Natural killer cell (primary cell): ENCODE measurements around the gene PI16. TPM values are rescaled to one million over a fixed set of nuclear protein-coding genes. Genes with fewer than 3 reads are reported as not detected.

Experiments
- ATAC-seq, 3 donors: fragments of 150-1000 bp in 2 of 3; fragments of 200-7000 bp in 1 of 3; cut with Tn5 transposase; 1 replicate in 1 of 3; 2 replicates in 2 of 3; pipeline ENCODE4 v1.10.0; 2021; ENCODE audit warnings: mild to moderate bottlenecking in 2 of 3, moderate library complexity in 2 of 3
- DNase-seq, 2 donors: peaks; one replicate each; pipeline versions ENCODE4 v3.0.0 to v3.0.0-alpha.2; 2013 to 2021; ENCODE audit warnings: mixed read lengths in 1 of 2
- H3K27ac ChIP-seq: one replicate; pipeline ENCODE4 v1.5.1; 2013; ENCODE audit warnings: mild to moderate bottlenecking, low read length
- H3K27me3 ChIP-seq: one replicate; pipeline ENCODE4 v1.6.1; 2013; ENCODE audit warnings: low read length; ENCODE audit not compliant: control insufficient read depth, insufficient read depth
- H3K36me3 ChIP-seq: one replicate; pipeline ENCODE4 v1.6.1; 2013; ENCODE audit warnings: low read length; ENCODE audit not compliant: control insufficient read depth, insufficient read depth
- H3K4me1 ChIP-seq: one replicate; pipeline ENCODE4 v1.6.1; 2013; ENCODE audit warnings: low read length; ENCODE audit not compliant: control insufficient read depth, insufficient read depth
- H3K4me3 ChIP-seq: one replicate; pipeline ENCODE4 v1.5.1; 2013; ENCODE audit warnings: low read length
- H3K9me3 ChIP-seq: one replicate; pipeline ENCODE4 v1.6.1; 2013; ENCODE audit warnings: low read length; ENCODE audit not compliant: control insufficient read depth, insufficient read depth
- H3K27ac Mint-ChIP-seq, 2 donors: one replicate each; pipeline ENCODE4 v1.8.0; 2022; ENCODE audit warnings: mild to moderate bottlenecking in 2 of 2, mixed read lengths in 2 of 2, moderate library complexity in 1 of 2
- H3K27me3 Mint-ChIP-seq, 2 donors: one replicate each; pipeline ENCODE4 v1.8.0; 2022; ENCODE audit warnings: low read depth in 2 of 2, mixed read lengths in 2 of 2
- H3K36me3 Mint-ChIP-seq: one replicate; pipeline ENCODE4 v1.8.0; 2022; ENCODE audit warnings: mixed read lengths
- H3K4me1 Mint-ChIP-seq, 2 donors: one replicate each; pipeline ENCODE4 v1.8.0; 2022; ENCODE audit warnings: mixed read lengths in 2 of 2
- H3K4me3 Mint-ChIP-seq: one replicate; pipeline ENCODE4 v1.8.0; 2022; ENCODE audit warnings: mild to moderate bottlenecking, moderate library complexity, mixed read lengths
- H3K9me3 Mint-ChIP-seq, 2 donors: one replicate each; pipeline ENCODE4 v1.8.0; 2022; ENCODE audit warnings: mixed read lengths in 2 of 2
- CTCF ChIP-seq: fragments of 200-600 bp; IDR thresholded peaks from one replicate; pipeline ENCODE4 v1.8.0; 2022; ENCODE audit warnings: antibody characterized with exemption
- WGBS: methylation state at CpG from one replicate; pipeline ENCODE4 v1.1.7; 2013; ENCODE audit warnings: missing lambda C conversion rate; ENCODE audit not compliant: insufficient coverage; 5-methylcytosine and 5-hydroxymethylcytosine counted together
- intact Hi-C: fragments of 100-400 bp; cut with micrococcal nuclease; formaldehyde crosslinking; loops from one replicate; pipeline ENCODE4 v1.14.2; 2022
- total RNA-seq, 4 donors: library from RNA; stranded (reverse); fragments of 120-200 nt in 1 of 4; gene quantifications; one replicate each; pipeline versions ENCODE4 v1.2.3 to v1.2.4, GENCODE V29; 2013 to 2022

The PI16 gene
- total RNA-seq, 3 donors from 2014 or later (not counting 1 experiment from before 2014, with no cell fraction given), result 0.33 to 1.8 (median 1.1) TPM

- Mint-ChIP-seq H3K36me3 (no peaks in the 10 kb centered on the region), H3K27me3 (no peaks in the 10 kb centered on the region)
Measured at GRCh38 chr6:36970892-36971842, 16.6 kb downstream of the PI16 start.

GRCh38 chr6:36971921-36972673, 17.6 kb downstream of the PI16 start:
- TF ChIP-seq CTCF, result no peak
- H3K27ac ChIP-seq, result no peak overlapping the region
- H3K27me3 Mint-ChIP-seq, result no peaks in the 10 kb centered on the region
- peaks cover 98% of the 10 kb centered on the region for H3K36me3 ChIP-seq
- no peak for ATAC-seq
- intact Hi-C loops, result no loop called here
- H3K36me3 Mint-ChIP-seq, result no peaks in the 10 kb centered on the region
- DNase-seq, result no peak
- H3K4me1 Mint-ChIP-seq, result no peaks in the 10 kb centered on the region
- H3K4me3 ChIP-seq, result no peak overlapping the region
- no peaks in the 10 kb centered on the region for H3K4me1 ChIP-seq
- WGBS, result 97% methylated on average over 14 of the region's 14 CpGs
- no peaks in the 10 kb centered on the region for H3K9me3 ChIP-seq
- H3K27ac Mint-ChIP-seq, result no peak overlapping the region
- no peaks in the 10 kb centered on the region for H3K27me3 ChIP-seq
- H3K4me3 Mint-ChIP-seq, result no peak overlapping the region
- no peaks in the 10 kb centered on the region for H3K9me3 Mint-ChIP-seq

More at GRCh38 chr6:36970892-36971842, 16.6 kb downstream of the PI16 start:
- Mint-ChIP-seq H3K9me3 (no peaks in the 10 kb centered on the region), H3K4me3 (no peak overlapping the region), H3K4me1 (no peaks in the 10 kb centered on the region), H3K27ac (no peak overlapping the region)
- Histone ChIP-seq H3K27ac (no peak overlapping the region), H3K9me3 (no peaks in the 10 kb centered on the region), H3K36me3 (peaks cover 89% of the 10 kb centered on the region), H3K4me1 (no peaks in the 10 kb centered on the region), H3K4me3 (no peak overlapping the region), H3K27me3 (no peaks in the 10 kb centered on the region)
- WGBS, result 83% methylated on average over 16 of the region's 17 CpGs
- no peak for TF ChIP-seq CTCF
- intact Hi-C loops, result no loop called here
- no peak for DNase-seq
- ATAC-seq, result no peak

- H3K27me3 ChIP-seq, result no peaks in the 10 kb centered on the region
- H3K4me1 ChIP-seq, result no peaks in the 10 kb centered on the region
- Mint-ChIP-seq H3K4me3 (no peak overlapping the region), H3K27me3 (no peaks in the 10 kb centered on the region), H3K27ac (no peak overlapping the region), H3K4me1 (no peaks in the 10 kb centered on the region), H3K36me3 (no peaks in the 10 kb centered on the region), H3K9me3 (no peaks in the 10 kb centered on the region)
- H3K4me3 ChIP-seq, result no peak overlapping the region
- no peak for TF ChIP-seq CTCF
- H3K27ac ChIP-seq, result no peak overlapping the region
- H3K36me3 ChIP-seq, result peaks cover 98% of the 10 kb centered on the region
- intact Hi-C loops, result no loop called here
- DNase-seq (no peak), ATAC-seq (no peak)
- no peaks in the 10 kb centered on the region for H3K9me3 ChIP-seq
- WGBS, result 100% methylated on average over 1 of the region's 1 CpG
Measured at GRCh38 chr6:36973190-36973589, 18.7 kb downstream of the PI16 start.
